ENCODE results near the gene FIP1L1. TPM values are rescaled to one million over a fixed set of nuclear protein-coding genes. Genes with fewer than 3 reads are reported as not detected.
"Not testable (repeated sequence)": the region's sequence is repeated elsewhere in the genome, so short reads cannot be mapped to it uniquely, and the experiment has no call there.

Gene FIP1L1
- total RNA-seq, 1 experiment from 2014 or later, result 45.4 TPM

DNA sequence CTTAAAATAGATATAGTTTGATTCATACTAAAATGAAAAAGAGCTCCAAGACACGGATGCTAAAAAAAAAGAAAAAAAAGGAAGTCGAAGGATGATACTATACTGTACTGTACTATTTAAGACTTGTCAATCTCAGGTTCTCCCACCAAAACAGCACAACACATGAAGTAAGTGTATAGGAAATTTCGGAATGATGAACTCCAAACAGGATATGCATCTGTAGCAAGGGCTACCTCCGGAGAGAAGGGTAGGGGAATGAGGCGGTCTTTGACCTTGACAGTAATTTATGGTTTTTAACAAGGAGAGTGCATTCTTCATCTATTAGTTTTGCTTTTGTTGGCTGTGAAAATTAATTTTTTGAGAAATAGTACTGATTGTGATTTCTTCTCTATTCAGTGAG, 541 bp upstream of the FIP1L1 start:
- DNase-seq (ENCODE audit: low spot score), result no peak

DNA sequence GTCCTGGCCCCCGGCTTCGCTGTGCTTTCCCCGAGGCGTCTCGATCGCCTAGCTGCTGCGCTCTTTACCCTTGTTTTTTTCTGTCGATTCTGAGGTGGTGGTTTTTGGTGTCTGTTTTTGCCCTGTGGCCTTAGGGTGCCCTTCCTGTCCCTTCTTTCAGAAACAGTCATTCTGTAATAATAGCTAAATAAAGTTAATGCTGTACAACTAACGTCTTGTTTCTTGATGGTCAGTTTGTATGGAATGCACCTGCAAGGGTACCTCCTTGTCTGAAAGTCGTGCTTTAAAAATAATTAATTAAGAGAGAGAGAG, 686 bp downstream of the FIP1L1 start:
- no peak for DNase-seq (ENCODE audit: low spot score)

DNA sequence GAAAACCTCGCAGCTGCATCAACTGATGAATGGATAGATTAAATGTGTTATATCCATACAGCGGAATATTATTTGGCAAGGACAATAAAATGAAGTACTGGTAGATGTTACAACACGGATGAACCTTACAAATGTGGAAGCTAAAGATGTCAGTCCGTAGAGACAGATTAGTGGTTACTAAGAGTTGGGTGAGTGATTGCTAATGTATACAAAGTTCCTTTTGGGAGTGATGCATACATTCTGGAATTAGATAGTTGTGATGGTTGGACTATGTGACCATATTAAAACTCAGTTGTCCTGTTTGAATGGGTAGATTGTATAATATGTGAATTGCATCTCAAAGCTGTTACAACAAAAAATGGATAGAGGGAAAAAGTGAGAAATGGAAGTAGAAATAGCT, 2.8 kb downstream of the FIP1L1 start:
- DNase-seq (ENCODE audit: low spot score), result no peak

DNA sequence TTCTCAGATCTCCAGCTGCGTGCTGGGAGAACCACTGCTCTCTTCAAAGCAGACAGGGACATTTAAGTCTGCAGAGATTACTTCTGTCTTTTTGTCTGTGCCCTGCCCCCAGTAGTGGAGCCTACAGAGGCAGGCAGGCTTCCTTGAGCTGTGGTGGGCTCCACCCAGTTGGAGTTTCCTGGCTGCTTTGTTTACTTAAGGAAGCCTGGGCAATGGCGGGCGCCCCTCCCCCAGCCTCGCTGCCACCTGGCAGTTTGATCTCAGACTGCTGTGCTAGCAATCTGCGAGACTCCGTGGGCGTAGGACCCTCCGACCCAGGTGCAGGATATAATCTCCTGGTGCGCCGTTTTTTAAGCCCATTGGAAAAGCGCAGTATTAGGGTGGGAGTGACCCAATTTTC, 32.0 kb downstream of the FIP1L1 start:
- DNase-seq (ENCODE audit: low spot score), result not testable (repeated sequence)

DNA sequence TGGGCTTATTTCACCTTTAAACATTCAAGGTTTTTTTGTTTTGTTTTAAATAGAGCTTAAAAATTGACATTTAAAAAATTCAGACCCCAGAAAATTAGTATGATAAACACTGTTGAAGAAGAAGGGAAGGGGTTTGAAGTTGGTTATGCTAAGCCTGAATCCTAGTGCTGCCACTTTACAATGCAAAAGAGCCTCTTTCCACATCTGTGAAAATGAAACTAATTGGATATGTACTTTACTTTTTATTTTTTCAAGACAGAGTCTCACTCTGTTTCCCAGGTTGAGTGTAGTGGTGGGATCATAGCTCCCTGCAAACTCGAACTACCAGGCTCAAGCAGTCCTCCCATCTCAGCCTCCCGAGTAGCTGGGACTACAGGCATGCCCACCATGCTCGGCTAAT, 41.8 kb downstream of the FIP1L1 start:
- DNase-seq (ENCODE audit: low spot score), result no peak

DNA sequence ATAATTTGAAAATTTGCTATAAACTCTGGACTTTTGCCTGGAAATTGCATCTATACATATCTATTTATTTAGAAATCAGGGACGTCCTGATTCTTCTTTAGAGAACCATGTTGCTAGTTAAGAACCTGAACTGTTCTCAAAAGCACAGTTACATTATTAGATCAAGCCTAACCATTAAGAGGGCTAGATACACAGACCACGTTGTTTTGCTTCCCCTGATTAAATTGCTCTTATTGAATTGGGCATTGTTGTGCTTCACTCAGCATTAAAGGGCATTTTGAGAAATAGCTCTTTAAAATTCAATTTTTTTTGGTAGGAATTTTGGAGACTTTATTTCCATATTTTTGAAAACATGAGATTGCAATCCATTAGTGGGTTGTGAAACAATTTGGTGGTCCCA, 44.4 kb downstream of the FIP1L1 start:
- no peak for DNase-seq (ENCODE audit: low spot score)

DNA sequence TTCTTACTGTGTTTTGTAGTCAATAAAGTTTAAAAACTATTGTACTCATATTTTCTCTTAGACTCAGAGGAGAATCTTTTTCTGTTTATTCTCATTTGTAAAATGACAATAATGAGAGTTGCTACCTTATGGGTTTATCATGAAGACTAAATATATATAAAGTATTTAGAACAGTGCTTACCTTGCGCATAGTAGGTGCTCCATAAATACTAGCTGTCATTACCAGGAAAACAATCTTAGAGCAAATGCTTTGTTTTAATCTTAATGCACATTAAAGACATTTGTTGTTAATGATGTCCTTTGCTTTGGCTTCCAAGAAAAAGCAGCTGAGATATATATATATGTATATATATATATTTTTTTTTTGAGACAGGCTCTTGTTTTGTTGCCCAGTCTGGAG, 44.9 kb downstream of the FIP1L1 start:
- no peak for DNase-seq (ENCODE audit: low spot score)

DNA sequence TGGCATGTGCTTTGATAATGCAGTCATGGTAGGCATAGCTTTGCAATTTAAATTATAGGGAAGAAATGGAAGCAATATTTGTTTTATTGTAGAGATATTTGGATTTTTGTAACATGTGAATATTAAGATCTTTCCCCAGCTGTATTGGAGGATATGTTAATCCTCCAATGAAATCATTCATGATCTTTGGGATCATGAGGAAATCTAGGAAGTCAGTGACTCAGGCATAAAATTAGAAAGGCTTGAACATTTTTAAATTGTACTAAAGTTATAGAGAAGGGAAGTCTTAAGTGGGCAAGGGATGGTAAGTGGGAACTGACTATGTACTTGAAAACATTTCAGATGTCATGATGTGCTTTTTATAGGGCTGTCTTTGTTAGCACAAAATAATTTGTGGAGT, 46.8 kb downstream of the FIP1L1 start:
- no peak for DNase-seq (ENCODE audit: low spot score)

DNA sequence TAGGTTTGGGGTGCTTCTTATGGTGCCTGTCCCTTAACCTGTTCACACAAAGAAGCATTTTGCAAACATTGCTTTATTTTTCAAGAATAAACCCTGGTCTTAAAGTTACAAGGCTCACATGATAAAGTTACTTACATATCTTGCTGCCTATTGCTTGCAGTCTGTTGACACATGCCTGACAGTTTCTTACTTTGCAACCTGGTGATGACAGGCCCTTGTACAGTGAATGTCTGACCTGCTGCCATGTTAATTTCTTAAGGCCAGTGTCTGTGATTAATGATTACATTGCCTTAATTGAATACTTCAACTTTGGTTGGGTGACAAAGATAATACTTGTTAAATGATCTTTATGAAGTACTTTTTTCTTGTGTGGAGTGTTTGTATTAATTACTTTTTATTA, 49.9 kb downstream of the FIP1L1 start:
- no peak for DNase-seq (ENCODE audit: low spot score)

DNA sequence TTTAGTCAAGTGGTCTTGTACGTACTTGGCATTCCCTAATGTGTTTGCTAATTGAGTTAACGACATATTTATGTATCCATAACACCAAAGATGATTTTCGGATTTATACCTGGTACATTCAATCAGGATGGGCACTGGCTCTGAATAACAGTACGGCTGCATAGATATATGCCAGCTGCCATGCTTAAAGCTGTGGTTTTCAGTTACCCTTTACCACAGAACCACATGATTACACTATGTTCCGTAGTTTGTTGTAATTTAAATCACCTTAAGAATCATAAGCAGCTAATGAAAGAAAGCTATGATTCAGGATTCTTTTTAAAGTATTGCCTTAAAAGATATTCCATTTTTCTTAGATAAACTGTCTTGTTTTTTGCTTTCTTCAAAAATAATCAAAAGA, 53.6 kb downstream of the FIP1L1 start:
- peak; percentile 51 for DNase-seq (ENCODE audit: low spot score)

DNA sequence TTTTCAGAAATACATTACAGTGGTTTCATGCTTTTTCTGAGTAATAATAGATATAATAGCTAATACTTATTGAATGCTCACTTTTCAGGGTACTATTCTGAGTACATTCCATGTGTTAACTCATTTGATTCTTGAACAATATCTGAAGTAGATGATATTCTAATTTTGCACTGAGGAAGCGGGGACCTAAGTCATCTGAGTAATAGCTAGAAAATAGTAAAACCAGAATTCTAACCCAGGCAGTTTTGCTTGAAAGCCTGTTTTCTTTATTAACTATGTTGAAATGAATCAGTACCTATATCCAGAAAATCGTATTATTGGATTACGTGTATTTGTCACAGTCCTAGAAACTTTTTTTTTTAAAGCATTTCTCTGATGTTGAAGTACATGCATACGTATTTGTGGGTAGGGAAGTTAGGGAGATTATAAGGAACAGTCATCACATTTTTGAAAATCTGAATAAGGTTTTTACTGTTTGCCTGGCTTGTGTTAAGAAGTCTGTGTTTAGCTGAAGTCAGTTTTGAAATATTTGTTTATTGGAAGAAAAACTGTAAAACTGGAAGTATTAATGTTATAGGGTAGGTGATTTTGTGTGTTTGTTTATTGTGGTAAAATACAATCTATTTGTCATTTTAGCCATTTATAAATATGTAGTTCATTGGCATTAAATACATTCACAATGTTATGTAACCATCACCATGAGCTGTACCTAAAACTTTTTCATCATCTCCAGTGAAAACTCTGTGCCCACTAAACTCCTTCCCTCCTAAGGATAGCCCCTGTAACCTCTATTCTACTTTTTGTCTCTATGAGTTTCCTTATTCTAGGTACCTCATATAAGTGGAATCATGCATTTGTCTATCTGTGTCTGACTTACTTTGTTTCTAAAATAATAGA, 55.3 kb downstream of the FIP1L1 start:
- DNase-seq (ENCODE audit: low spot score), result no peak

DNA sequence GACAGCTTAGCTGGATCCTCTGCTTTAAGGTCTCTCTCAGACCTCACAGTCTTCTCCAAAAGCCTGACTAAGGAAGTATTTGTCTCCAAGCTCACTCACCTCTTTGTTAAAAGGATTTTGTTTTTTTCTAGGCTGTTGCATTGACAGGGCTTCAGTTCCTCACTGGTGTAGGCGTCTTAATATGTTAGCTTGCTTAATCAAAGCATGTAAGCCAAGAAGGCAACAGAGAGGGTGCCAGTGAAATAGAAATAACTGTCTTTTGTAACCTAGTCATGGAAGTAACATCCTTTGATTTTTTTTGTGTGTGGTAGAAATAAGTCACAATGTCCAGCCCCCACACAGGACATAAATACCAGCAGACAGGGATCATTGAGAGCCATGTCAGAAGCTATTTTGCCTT, 58.8 kb downstream of the FIP1L1 start:
- DNase-seq (ENCODE audit: low spot score), result no peak

DNA sequence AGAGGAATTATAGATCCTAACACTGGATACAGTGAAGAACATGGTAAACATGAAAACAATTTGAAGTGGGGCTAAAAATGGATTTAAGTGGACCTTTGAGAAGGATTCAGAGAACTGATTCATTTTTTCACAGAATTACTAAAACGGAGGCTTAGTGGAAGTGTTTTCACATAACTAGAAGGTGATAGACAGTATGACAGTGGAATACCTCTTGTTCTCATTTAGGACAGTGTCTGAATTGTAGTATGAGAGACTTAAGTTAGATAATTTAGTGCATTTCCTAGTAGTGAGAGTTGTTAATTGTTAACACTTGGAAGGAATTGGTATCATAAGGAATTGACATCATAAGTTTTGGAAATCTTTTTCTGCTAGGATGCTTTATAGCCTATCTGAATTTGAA, 64.1 kb downstream of the FIP1L1 start:
- DNase-seq (ENCODE audit: low spot score), result no peak

DNA sequence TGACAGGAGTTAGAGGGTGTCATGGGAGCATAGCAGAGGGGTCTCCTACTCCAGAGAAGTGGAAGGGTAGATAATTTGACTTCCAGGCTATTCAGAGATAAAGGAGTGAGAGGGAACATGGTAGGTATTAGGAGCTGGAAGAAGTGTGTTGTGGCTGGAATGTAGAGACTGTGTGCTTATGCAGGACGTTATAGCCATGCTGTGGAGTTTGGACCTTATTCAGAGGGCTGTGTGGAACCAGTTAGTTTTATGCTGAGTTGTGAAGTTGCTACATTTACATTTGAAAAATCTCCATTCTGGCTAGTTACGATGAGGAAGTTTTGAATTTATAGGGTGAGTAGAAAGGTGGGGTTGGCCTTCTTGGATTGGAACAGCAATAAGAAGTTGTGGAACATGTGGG, 67.5 kb downstream of the FIP1L1 start:
- DNase-seq (ENCODE audit: low spot score), result no peak

DNA sequence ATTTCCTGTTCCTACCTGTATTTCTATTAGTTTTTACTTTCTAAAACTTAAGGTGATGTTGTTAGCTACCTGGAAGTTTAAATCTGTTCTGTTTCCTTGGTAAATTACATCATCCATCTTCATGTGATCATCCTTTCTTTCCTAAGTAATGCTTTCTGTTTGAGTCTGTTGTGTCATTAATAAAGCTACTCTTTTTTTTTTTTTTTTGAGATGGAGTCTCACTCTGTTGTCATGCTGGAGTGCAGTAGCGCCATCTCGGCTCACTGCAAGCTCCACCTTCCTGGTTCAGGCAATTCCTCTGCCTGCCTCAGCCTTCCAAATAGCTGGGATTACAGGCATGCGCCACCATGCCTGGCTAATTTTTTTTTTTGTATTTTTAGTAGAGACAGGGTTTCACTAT, 73.3 kb downstream of the FIP1L1 start:
- DNase-seq (ENCODE audit: low spot score), result peak; percentile 28

DNA sequence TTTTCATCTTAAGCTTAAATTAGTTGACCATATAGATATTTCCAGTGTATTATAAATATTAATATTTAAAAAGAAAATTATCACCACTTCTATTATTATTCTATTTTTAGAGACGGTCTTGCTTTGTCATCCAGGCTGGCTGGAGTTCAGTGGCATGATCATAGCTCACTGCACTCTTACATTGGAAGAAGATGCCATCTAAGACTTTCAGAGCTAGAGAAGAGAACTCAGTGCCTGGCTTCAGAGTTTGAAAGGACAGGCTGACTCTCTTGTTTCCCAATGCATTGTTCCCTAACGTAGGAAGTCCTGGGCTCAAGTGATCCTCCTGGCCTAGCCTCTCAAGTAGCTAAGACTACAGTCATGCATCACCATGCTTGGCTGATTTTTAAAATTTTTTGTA, 75.9 kb downstream of the FIP1L1 start:
- DNase-seq (ENCODE audit: low spot score), result no peak

DNA sequence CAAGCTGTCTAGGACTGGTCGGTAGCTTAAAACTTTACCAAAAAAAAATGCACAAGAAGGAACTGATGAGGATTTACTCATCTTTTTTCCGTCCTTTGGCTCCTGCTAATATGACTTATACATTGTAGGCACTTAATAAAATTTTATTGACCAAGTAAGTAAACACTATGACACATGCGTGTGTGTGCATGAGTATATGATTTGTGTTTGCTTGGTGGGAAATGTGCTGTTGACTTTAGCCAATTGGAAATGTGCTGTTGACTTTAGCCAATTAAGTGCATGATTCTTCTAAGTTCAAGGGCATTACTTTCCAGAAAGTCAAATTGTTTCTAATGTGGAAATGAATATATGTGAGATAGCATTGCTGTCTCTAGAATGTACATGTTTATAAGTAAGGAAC, 78.3 kb downstream of the FIP1L1 start:
- no peak for DNase-seq (ENCODE audit: low spot score)

DNA sequence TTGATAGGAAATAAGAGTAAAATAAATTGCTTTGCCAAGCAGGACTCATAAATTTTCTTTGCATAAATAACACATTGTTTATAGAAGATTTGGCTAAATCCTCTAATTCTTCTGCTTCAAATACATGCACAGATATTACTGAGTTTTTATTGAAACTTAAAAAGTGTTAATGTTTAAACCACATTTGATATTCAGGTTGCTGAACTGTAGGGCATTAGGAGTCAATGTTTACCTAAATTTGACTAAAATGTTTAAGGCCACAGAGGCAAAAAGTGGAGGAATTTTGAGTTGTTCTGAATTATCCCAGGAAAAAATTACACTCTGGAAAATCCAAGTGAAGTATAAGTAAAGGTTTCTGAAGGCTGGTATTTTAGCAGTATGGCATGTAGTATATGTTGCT, 78.7 kb downstream of the FIP1L1 start:
- DNase-seq (ENCODE audit: low spot score), result no peak

DNA sequence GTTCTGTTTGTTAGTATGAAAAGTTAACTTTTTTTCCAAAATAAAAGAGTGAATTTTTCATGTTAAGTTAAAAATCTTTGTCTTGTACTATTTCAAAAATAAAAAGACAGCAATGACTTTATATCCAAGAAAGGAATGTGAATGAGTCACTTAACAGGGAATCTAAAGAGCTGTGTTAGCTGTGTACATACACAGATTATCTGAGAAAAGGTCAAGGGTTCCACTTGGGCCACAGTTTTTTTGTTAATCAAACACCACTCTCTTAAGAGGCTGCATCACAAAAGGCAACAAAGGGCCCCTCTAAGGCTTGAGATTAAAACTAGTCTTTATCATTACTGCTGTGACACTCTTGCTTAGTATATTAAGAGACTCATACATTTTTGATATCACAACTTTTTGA, 82.1 kb downstream of the FIP1L1 start:
- DNase-seq (ENCODE audit: low spot score), result no peak

DNA sequence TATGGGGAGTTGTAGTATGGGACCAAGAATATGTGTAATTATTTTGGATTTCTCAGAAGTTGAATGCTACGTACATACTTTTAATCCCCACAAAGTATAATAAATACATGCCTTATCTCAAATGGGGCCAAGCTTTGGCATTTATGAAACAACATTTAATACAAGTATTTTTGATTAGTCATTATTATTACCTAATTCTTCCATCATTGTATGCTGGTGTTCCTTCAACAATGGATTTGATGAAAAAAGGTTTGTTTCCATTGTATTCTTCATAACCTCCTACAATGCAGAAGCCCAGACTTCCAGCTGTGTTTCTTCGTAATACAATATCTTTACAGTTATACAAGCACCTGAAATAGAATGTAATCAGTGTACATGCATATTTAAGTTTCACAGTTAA, 83.8 kb downstream of the FIP1L1 start:
- no peak for DNase-seq (ENCODE audit: low spot score)

DNA sequence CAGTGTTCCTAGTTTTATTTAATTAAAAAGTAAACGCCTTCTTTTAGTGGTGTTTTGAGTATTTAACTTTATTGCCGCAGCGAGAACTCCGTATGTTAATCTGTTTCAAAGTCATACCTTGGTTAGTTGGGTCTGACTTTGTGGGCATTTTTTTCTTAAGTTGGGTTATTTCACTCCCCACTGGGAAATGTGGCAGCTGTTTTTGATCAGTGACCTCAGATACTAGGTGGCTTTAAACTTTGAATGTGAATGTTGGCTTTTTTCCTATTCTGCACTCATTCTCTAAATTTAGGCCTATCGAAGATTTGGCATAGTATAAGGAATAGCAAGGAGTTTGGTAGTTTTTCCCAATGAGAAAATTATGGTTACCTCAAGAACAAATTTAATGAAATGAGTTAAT, 85.9 kb downstream of the FIP1L1 start:
- no peak for DNase-seq (ENCODE audit: low spot score)

DNA sequence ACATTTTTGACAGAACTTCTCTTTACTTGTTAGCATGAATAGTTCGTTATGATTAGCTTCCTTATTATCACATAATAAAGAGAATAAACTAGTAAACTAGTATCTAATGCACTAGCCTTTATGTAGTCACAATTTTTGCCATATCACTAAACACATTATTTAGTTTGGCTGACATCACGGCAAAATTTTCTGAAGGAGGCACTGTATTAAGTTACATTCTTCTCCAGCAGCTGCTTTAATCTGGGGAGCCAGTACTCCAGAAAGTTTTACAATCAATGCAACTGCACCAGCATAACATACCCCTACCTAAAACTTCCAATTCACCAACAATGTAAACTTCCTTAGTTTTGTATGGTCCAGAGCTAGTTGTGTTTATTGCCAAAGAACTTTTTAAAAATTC, 87.8 kb downstream of the FIP1L1 start:
- DNase-seq (ENCODE audit: low spot score), result no peak

DNA sequence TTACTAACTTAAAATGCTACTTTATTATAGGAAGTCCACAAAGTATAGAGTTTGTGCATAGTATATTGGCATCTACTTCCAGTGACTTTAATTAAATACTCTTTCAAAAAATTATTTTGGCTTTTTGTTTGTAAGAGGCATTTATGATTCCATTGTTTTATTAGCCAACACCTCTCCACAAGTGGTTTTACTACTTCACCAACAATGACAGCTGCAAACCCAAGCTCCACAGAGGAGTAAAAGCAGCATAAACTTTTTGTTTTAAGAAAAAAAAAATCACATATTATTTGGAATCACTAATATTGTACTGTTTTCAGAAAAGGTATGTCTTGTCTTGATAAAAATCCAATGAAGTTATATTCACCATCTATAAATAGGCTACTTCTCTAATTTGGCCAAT, 88.5 kb downstream of the FIP1L1 start:
- no peak for DNase-seq (ENCODE audit: low spot score)

DNA sequence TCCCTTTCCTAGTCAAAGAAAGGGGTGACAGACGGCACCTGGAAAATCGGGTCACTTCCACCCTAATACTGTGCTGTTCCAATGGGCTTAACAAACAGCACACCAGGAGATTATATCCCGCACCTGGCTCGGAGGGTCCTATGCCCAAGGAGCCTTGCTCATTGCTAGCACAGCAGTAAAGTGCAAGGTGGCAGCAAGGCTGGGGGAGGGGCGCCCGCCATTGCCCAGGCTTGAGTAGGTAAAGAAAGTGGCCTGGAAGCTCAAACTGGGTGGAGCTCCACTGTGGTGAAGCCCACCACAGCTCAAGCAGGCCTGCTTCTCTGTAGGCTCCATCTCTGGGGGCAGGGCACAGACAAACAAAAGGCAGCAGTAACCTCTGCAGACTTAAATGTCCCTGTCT, 89.1 kb downstream of the FIP1L1 start:
- not testable (repeated sequence) for DNase-seq (ENCODE audit: low spot score)
